H1 (cell line): ENCODE results near the gene FHAD1. TPM values are rescaled to one million over a fixed set of nuclear protein-coding genes. Genes with fewer than 3 reads are reported as not detected.

Source experiments
- BCL11A ChIP-seq, 2 experiments: IDR thresholded peaks; one replicate each; pipeline ENCODE4 v1.6.1; 2011; ENCODE audit warnings: low read depth in 2 of 2, low read length in 2 of 2, mild to moderate bottlenecking in 2 of 2
- KDM1A ChIP-seq: fragments of 200-600, 300-600 bp; sonication (generic); IDR thresholded peaks from 2 replicates; pipeline ENCODE4 v1.7.1; 2016; ENCODE audit warnings: mild to moderate bottlenecking, low read length, borderline replicate concordance
- NRF1 ChIP-seq: IDR thresholded peaks from 2 replicates; pipeline ENCODE4 v1.6.1; 2011; ENCODE audit warnings: mild to moderate bottlenecking, low read depth, low read length, improper control_type of control experiment
- RNF2 ChIP-seq: fragments of 200-900, 300-1000 bp; sonication (generic); IDR thresholded peaks from 2 replicates; pipeline ENCODE4 v1.7.1; 2016; ENCODE audit warnings: borderline replicate concordance, low read depth, mild to moderate bottlenecking, antibody characterized with exemption, low read length; ENCODE audit not compliant: poor library complexity, severe bottlenecking; ENCODE audit errors: missing control alignments
- SAP30 ChIP-seq: fragments of 300-600 bp; sonication (generic); IDR thresholded peaks from 2 replicates; pipeline ENCODE4 v1.7.1; 2012; ENCODE audit warnings: low read length, moderate library complexity, mild to moderate bottlenecking, inconsistent platforms; ENCODE audit not compliant: insufficient read depth, insufficient replicate concordance
- SRF ChIP-seq: IDR thresholded peaks from 2 replicates; pipeline ENCODE4 v1.6.1; 2011; ENCODE audit warnings: mild to moderate bottlenecking, low read depth, low read length, moderate library complexity
- SUZ12 ChIP-seq: fragments of 200-600 bp; sonication (generic); IDR thresholded peaks from 2 replicates; pipeline ENCODE4 v1.6.1; 2012; ENCODE audit warnings: mild to moderate bottlenecking, inconsistent platforms, low read length, moderate library complexity, mixed read lengths
- polyA plus RNA-seq, 7 experiments: library from polyadenylated mRNA; depleted of rRNA in 3 of 7; stranded (reverse) in 5 of 7; unstranded in 2 of 7; fragments of >200 nt in 5 of 7; fragments of 200-250 nt in 2 of 7; gene quantifications; 1 replicate in 5 of 7; 2 replicates in 1 of 7; 4 replicates in 1 of 7; pipeline versions ENCODE4 v1.2.1 to v1.2.3, GENCODE V29; 2011 to 2013; ENCODE audit warnings: missing spikeins in 2 of 7, mixed read lengths in 2 of 7
- total RNA-seq: library from RNA; stranded (reverse); fragmentation: NEBNext Ultra II Directional; extraction: Animal tissue kit (Norgen Biotek cat#: 25700); gene quantifications from 2 replicates; pipeline ENCODE4 v1.2.1, GENCODE V29; 2021
- TF ChIP-seq, protein P1 (sequence below): fragments of 300-600 bp; sonication (generic); IDR thresholded peaks from 2 replicates; pipeline ENCODE4 v1.7.1; 2012; ENCODE audit warnings: low read length, moderate library complexity, mild to moderate bottlenecking, inconsistent platforms; ENCODE audit not compliant: insufficient replicate concordance
- TF ChIP-seq, protein P2 (sequence below): IDR thresholded peaks from 2 replicates; pipeline ENCODE4 v1.6.1; 2012; ENCODE audit warnings: inconsistent platforms

FHAD1 gene
- total and polyA plus RNA-seq, 2 of the 8 experiments (the other 6 are each of a cell fraction or from before 2014, with no cell fraction given): 0.39 to 0.69 TPM

DNA sequence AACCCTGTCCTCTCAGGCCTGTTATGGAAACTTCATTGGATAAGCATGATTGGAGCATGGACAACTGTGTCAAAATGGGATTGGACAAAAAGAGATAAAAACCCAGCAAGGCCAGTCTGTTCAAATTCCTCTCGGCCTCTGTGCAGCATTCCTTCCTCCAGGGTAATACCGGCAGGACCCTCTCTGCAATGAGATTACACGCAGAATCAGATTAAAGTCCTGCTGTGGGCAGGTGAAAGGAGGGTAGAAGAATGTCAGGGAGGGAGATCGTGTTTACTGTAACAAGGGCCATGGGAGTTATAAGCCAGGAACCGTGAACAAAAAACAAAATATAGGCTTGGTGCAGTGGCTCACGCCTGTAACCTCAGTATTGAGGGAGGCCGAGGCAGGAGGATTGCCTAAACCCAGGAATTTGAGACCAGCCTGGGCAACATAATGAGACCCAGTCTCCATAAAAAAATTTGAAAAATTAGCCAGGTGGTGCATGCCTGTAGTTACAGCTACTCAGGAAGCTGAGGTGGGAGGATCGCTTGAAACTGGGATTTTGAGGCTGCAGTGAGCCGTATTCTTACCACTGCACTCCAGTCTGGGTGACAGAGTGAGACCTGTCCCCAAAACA is 157.0 kb downstream of the FHAD1 start (continued):
- TF ChIP-seq, protein P1, sequence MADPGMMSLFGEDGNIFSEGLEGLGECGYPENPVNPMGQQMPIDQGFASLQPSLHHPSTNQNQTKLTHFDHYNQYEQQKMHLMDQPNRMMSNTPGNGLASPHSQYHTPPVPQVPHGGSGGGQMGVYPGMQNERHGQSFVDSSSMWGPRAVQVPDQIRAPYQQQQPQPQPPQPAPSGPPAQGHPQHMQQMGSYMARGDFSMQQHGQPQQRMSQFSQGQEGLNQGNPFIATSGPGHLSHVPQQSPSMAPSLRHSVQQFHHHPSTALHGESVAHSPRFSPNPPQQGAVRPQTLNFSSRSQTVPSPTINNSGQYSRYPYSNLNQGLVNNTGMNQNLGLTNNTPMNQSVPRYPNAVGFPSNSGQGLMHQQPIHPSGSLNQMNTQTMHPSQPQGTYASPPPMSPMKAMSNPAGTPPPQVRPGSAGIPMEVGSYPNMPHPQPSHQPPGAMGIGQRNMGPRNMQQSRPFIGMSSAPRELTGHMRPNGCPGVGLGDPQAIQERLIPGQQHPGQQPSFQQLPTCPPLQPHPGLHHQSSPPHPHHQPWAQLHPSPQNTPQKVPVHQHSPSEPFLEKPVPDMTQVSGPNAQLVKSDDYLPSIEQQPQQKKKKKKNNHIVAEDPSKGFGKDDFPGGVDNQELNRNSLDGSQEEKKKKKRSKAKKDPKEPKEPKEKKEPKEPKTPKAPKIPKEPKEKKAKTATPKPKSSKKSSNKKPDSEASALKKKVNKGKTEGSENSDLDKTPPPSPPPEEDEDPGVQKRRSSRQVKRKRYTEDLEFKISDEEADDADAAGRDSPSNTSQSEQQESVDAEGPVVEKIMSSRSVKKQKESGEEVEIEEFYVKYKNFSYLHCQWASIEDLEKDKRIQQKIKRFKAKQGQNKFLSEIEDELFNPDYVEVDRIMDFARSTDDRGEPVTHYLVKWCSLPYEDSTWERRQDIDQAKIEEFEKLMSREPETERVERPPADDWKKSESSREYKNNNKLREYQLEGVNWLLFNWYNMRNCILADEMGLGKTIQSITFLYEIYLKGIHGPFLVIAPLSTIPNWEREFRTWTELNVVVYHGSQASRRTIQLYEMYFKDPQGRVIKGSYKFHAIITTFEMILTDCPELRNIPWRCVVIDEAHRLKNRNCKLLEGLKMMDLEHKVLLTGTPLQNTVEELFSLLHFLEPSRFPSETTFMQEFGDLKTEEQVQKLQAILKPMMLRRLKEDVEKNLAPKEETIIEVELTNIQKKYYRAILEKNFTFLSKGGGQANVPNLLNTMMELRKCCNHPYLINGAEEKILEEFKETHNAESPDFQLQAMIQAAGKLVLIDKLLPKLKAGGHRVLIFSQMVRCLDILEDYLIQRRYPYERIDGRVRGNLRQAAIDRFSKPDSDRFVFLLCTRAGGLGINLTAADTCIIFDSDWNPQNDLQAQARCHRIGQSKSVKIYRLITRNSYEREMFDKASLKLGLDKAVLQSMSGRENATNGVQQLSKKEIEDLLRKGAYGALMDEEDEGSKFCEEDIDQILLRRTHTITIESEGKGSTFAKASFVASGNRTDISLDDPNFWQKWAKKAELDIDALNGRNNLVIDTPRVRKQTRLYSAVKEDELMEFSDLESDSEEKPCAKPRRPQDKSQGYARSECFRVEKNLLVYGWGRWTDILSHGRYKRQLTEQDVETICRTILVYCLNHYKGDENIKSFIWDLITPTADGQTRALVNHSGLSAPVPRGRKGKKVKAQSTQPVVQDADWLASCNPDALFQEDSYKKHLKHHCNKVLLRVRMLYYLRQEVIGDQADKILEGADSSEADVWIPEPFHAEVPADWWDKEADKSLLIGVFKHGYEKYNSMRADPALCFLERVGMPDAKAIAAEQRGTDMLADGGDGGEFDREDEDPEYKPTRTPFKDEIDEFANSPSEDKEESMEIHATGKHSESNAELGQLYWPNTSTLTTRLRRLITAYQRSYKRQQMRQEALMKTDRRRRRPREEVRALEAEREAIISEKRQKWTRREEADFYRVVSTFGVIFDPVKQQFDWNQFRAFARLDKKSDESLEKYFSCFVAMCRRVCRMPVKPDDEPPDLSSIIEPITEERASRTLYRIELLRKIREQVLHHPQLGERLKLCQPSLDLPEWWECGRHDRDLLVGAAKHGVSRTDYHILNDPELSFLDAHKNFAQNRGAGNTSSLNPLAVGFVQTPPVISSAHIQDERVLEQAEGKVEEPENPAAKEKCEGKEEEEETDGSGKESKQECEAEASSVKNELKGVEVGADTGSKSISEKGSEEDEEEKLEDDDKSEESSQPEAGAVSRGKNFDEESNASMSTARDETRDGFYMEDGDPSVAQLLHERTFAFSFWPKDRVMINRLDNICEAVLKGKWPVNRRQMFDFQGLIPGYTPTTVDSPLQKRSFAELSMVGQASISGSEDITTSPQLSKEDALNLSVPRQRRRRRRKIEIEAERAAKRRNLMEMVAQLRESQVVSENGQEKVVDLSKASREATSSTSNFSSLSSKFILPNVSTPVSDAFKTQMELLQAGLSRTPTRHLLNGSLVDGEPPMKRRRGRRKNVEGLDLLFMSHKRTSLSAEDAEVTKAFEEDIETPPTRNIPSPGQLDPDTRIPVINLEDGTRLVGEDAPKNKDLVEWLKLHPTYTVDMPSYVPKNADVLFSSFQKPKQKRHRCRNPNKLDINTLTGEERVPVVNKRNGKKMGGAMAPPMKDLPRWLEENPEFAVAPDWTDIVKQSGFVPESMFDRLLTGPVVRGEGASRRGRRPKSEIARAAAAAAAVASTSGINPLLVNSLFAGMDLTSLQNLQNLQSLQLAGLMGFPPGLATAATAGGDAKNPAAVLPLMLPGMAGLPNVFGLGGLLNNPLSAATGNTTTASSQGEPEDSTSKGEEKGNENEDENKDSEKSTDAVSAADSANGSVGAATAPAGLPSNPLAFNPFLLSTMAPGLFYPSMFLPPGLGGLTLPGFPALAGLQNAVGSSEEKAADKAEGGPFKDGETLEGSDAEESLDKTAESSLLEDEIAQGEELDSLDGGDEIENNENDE: no peak
- no peak for TF ChIP-seq NRF1
- no peak for TF ChIP-seq KDM1A
- no peak for TF ChIP-seq BCL11A (IDR thresholded peaks at IDR 0.05; ENCODE audit: low read depth in 2 of 2, low read length in 2 of 2)
- TF ChIP-seq SAP30: no peak
- TF ChIP-seq SRF: no peak
- TF ChIP-seq, protein P2, sequence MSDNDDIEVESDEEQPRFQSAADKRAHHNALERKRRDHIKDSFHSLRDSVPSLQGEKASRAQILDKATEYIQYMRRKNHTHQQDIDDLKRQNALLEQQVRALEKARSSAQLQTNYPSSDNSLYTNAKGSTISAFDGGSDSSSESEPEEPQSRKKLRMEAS: no peak
- no peak for TF ChIP-seq RNF2
- TF ChIP-seq SUZ12: no peak
- TF ChIP-seq, all 59 proteins: peak for 0
